Germinal center (tissue), 1 donor: ENCODE results near the gene LAMC1.

Experiments used
- DNase-seq: peaks from one replicate; pipeline ENCODE4 v3.0.0; 2012; ENCODE audit warnings: mixed read lengths, low spot score

LAMC1 gene

GRCh38 chr1:183194527-183195141, 171.4 kb downstream of the LAMC1 start:
- DNase-seq, result no peak

- no peak for DNase-seq
These were observed 171.9 kb downstream of the LAMC1 start for GRCh38 chr1:183195142-183195574.
